Peyer's patch (tissue), 4 donors: ENCODE results near the gene KIF9. TPM values are rescaled to one million over a fixed set of nuclear protein-coding genes. Genes with fewer than 3 reads are reported as not detected.

Experiments used
- DNase-seq, 3 donors: peaks; one replicate each; pipeline ENCODE4 v3.0.0-alpha.2; 2017 to 2019
- H3K27ac ChIP-seq, 4 donors: fragments of 200-600 bp; sonication (generic); one replicate each; pipeline ENCODE4 v1.5.1; 2016 to 2019
- H3K27me3 ChIP-seq, 2 donors: fragments of 200-600 bp; sonication (generic); one replicate each; pipeline ENCODE4 v1.5.1; 2019
- H3K36me3 ChIP-seq, 3 donors: fragments of 200-600 bp; sonication (generic); one replicate each; pipeline ENCODE4 v1.5.1; 2016 to 2019
- H3K4me1 ChIP-seq, 4 donors: fragments of 200-600 bp; sonication (generic); one replicate each; pipeline ENCODE4 v1.5.1; 2016 to 2019
- H3K4me3 ChIP-seq, 4 donors: fragments of 200-600 bp; sonication (generic); 1 replicate in 3 of 4; 2 replicates in 1 of 4; pipeline ENCODE4 v1.5.1; 2016 to 2019; ENCODE audit warnings: mild to moderate bottlenecking in 1 of 4
- H3K9me3 ChIP-seq, 4 donors: fragments of 200-600 bp; sonication (generic); one replicate each; pipeline ENCODE4 v1.5.1; 2016 to 2019; ENCODE audit warnings: mild to moderate bottlenecking in 1 of 4
- POLR2A ChIP-seq, 2 donors: fragments of 450-650 bp; IDR thresholded peaks; one replicate each; pipeline ENCODE4 v1.5.1; 2017; ENCODE audit warnings: antibody characterized with exemption in 2 of 2, mild to moderate bottlenecking in 2 of 2, moderate library complexity in 2 of 2
- total RNA-seq, 4 donors: library from RNA; depleted of rRNA; stranded (reverse); fragments of >200 nt; gene quantifications; one replicate each; pipeline ENCODE4 v1.1.0, GENCODE V29; 2016
- TF ChIP-seq, protein P1 (sequence below), 6 experiments: fragments of 450-650 bp in 4 of 6; fragments of 200-600 bp in 2 of 6; sonication (generic) in 1 of 6; IDR thresholded peaks; one replicate each; pipeline ENCODE4 v1.5.1; 2017 to 2019; ENCODE audit warnings: antibody characterized with exemption in 6 of 6, mild to moderate bottlenecking in 3 of 6, moderate library complexity in 1 of 6

Gene KIF9
- total RNA-seq, 4 donors from 2014 or later: 6.9 to 44.6 (median 10.8) TPM

DNA sequence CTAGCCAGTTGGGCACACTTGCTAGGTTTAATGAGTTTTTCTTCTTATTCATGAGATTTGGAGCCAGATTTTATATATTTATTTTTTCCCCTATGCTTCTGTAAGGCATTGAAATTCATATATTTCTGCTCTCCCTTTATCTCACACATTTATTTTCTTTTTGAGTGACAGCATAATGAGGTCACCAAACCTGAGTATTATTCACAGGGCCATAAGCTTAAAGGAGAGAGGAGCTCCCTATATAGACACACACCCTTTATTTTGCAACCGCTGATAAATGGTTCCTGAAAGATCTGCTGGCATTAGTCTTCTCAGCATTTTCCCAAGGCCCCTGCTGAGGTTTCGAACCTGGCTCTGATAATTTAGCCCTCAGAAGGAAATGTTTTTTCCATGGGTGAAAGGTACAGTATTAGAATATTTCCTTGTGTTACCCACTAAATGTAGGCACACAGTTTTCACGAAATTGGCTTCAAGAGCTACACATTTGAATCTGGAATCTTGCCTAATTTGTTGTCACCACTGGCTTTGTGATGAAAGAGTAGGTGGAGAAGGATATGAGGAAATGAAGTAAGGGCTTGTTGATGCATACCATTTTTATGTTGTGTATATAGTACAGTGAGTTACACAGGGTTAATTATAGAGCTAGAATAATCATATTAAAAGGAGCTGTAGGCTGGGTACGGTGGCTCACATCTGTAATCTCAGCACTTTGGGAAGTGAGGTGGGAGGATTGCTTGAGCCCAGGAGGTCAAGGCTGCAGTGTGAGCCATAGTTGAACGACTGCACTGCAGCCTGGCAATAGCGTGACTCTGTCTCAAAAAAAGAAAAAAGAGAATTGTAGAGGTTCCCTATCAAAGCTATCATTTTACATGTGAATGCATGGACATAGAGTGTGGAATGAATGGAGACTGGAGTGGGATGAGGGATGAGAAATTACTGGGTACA lies 6.6 kb upstream of the KIF9 start:
- no peaks in the 10 kb centered on the region for H3K9me3 ChIP-seq
- H3K27me3 ChIP-seq: no peaks in the 10 kb centered on the region
- no peak for TF ChIP-seq POLR2A (IDR thresholded peaks at IDR 0.05)
- TF ChIP-seq, protein P1, sequence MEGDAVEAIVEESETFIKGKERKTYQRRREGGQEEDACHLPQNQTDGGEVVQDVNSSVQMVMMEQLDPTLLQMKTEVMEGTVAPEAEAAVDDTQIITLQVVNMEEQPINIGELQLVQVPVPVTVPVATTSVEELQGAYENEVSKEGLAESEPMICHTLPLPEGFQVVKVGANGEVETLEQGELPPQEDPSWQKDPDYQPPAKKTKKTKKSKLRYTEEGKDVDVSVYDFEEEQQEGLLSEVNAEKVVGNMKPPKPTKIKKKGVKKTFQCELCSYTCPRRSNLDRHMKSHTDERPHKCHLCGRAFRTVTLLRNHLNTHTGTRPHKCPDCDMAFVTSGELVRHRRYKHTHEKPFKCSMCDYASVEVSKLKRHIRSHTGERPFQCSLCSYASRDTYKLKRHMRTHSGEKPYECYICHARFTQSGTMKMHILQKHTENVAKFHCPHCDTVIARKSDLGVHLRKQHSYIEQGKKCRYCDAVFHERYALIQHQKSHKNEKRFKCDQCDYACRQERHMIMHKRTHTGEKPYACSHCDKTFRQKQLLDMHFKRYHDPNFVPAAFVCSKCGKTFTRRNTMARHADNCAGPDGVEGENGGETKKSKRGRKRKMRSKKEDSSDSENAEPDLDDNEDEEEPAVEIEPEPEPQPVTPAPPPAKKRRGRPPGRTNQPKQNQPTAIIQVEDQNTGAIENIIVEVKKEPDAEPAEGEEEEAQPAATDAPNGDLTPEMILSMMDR (IDR thresholded peaks at IDR 0.05): no peak
- H3K4me1 ChIP-seq: peaks cover 0 to 13% (median 1%) of the 10 kb centered on the region in 4 donors
- H3K4me3 ChIP-seq: no peak overlapping the region
- H3K36me3 ChIP-seq: peaks cover 0 to 14% (median 0%) of the 10 kb centered on the region in 3 donors
- DNase-seq: no peak
- no peak overlapping the region for H3K27ac ChIP-seq

DNA sequence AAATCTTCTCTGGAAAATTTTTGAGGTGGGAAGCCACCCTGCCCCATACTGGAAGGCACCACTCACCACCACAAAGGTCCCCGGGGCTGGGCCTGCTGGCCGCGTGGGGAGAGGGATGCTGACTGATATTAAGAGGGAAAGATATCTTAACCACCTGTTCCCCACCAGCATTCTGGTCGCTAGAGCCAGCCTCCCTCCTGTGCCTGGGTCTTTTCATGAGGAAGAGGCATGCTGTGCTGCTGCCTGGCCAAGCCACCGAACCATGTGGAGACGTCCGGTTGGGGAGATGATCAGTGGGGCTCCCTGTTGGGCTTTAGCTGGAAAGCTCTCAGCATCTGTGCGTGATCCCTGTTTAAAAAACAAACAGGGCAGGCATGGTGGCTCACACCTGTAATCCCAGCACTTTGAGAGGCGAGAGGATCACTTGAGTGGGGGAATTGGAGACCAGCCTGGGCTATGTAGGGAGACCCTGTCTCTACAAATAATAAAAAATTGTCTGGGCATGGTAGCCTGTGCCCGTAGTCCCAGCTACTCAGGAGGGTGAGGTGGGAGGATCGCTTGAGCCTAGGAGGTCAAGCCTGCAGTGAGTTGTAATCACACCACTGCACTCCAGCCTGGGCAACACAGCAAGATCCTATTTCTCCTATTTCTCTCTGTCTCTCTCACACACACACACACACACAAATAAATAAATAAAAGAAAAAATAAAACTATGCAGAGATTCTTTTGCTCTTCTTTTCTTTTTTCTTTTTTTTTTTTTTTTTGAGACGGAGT lies 1.2 kb upstream of the KIF9 start:
- Histone ChIP-seq H3K4me1 (peaks cover 0 to 22% (median 10%) of the 10 kb centered on the region in 4 donors), H3K4me3 (peak overlapping the region; percentile 62 to 83 (median 75)), H3K27ac (peak overlapping the region; percentile 86 to 95 (median 90)), H3K36me3 (peaks cover 0 to 14% (median 0%) of the 10 kb centered on the region in 3 donors), H3K9me3 (no peaks in the 10 kb centered on the region), H3K27me3 (no peaks in the 10 kb centered on the region)
- TF ChIP-seq POLR2A (IDR thresholded peaks at IDR 0.05): no peak
- TF ChIP-seq, protein P1 (IDR thresholded peaks at IDR 0.05): no peak
- peak in 2 of 3 donors; percentile 39 to 53 for DNase-seq

DNA sequence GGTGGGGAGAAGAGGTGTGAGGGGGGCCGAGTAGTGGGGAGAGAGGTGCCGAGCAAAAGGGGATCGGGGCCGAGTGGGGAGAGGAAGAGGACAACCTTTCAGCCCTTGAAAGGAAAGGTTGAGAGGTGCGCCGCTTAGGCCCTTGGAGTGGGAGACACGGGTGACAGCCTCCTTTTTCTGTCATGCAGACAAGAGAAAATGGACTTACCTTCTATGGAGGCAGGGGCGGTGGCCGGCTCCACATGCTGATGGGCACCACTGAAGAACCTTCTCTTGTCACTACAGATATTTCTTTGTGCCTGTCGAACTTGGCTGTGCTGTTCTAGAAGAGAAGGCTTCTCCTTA lies 566 bp upstream of the KIF9 start:
- Histone ChIP-seq H3K27ac (peak overlapping the region; percentile 86 to 95 (median 90)), H3K4me3 (peak overlapping the region; percentile 62 to 83 (median 75)), H3K9me3 (no peaks in the 10 kb centered on the region), H3K27me3 (no peaks in the 10 kb centered on the region), H3K4me1 (peaks cover 0 to 22% (median 10%) of the 10 kb centered on the region in 4 donors), H3K36me3 (peaks cover 0 to 10% (median 0%) of the 10 kb centered on the region in 3 donors)
- DNase-seq: peak in 2 of 3 donors; percentile 43 to 61
- no peak for TF ChIP-seq POLR2A (IDR thresholded peaks at IDR 0.05)
- TF ChIP-seq, protein P1 (IDR thresholded peaks at IDR 0.05): no peak

DNA sequence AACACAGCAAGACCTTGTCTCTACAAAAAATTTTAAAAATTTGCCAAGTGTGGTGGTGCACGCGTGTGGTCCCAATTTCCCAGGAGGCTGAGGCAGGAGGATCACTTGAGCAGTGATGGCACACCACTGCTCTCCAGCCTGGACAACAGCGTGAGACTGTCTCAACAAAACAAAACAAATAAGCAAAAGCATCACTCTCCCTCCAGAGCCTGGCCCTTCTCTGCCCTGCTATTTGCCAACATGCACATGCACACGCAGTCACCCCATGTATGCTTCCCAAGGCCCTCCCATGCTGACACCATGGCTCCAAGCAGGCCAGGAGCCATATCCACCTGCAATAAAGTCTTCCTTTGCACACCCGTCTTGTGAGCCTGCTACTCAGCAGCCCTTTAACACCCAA lies 2.1 kb downstream of the KIF9 start:
- no peaks in the 10 kb centered on the region for H3K27me3 ChIP-seq
- H3K27ac ChIP-seq: no peak overlapping the region
- TF ChIP-seq POLR2A (IDR thresholded peaks at IDR 0.05): no peak
- TF ChIP-seq, protein P1 (IDR thresholded peaks at IDR 0.05): no peak
- peaks cover 0 to 22% (median 10%) of the 10 kb centered on the region in 4 donors for H3K4me1 ChIP-seq
- H3K36me3 ChIP-seq: no peaks in the 10 kb centered on the region
- no peak overlapping the region for H3K4me3 ChIP-seq
- no peaks in the 10 kb centered on the region for H3K9me3 ChIP-seq
- DNase-seq: no peak

DNA sequence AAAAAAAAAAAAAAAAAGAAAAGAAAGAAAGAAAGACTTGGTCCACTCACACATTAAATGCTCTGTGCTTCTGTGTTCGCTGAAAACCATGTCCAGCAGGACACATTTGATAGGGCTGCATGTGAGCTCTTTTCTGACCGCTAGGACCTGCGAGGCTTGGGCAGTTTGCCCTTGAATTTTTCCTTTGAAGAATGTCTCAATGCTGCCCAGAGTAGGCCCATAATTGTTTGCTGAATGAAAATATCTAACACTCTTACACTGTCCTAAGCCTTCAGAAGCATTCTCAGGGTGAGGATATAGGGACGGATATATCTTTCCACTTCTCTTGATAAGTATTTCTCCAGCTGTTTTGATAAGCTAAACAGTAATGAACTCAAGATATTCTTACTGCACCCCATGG lies 6.0 kb downstream of the KIF9 start:
- Histone ChIP-seq H3K27ac (no peak overlapping the region), H3K27me3 (no peaks in the 10 kb centered on the region), H3K4me3 (no peak overlapping the region), H3K4me1 (no peaks in the 10 kb centered on the region), H3K9me3 (no peaks in the 10 kb centered on the region), H3K36me3 (no peaks in the 10 kb centered on the region)
- TF ChIP-seq, protein P1 (IDR thresholded peaks at IDR 0.05): no peak
- TF ChIP-seq POLR2A (IDR thresholded peaks at IDR 0.05): no peak
- DNase-seq: no peak
